Left lobe of liver (tissue), 2 donors: ENCODE measurements around the gene CACNA1C. TPM values are rescaled to one million over a fixed set of nuclear protein-coding genes. Genes with fewer than 3 reads are reported as not detected.
A peak's percentile ranks its signal among the peaks of the same experiment; 100 is the strongest.

Experiments used
- ATAC-seq: fragments of 200-7000 bp; cut with Tn5 transposase; one replicate; pipeline ENCODE4 v1.9.1; 2020; ENCODE audit warnings: mild to moderate bottlenecking, moderate library complexity
- DNase-seq: peaks from one replicate; pipeline ENCODE4 v3.0.0-alpha.2; 2020; ENCODE audit warnings: low spot score
- total RNA-seq: library from RNA; stranded (reverse); gene quantifications from one replicate; pipeline ENCODE4 v1.2.1, GENCODE V29; 2021
- donor health status: DM: no; HTN: no; CAD: no; lungs with moderate emphysema.
- donor health status: DM: no; HTN: yes; CAD: no.

The CACNA1C gene
- total RNA-seq, 1 donor from 2014 or later, result 0.83 TPM

DNA sequence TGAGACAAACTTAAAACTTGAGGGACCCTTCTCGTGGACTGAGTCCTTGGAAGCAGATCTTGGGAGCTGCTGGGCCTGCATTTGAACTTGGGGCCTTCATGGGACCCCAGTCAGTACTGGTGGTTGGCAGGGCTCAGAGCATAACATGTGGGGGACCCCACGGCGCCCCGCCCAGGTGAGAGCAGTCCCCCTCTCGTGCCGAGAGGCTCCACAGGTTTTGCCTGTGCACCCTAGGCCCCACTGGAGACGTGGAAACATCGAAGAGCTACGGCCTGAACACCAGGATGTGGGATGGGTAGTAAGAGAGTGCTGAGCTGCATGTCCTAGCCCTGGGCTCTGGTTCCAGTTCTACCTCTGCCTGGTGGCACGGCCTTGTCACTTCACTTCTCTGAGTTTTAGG, 84.1 kb downstream of the CACNA1C start:
- no peak for DNase-seq
- no peak for ATAC-seq

DNA sequence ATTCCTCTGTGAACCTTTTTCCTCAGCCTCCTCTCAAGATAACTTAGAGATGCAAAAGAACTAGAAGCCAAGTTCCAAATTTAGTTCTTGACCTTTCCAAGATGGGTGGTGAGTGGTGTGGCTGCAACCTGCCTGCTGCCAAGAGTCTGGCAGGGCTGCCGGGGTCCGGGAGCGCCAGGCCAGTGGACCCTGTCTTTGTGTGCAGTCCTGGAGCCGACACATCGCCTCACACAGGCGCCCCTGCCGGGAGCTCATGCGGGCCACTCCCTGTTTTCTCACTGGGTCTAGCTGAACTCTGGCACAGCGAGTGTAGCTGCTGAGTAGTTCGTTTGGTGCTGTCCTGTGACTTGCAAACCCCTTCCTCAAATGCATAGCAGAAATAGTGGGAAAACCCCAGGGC, 84.9 kb downstream of the CACNA1C start:
- DNase-seq, result no peak
- ATAC-seq, result no peak

DNA sequence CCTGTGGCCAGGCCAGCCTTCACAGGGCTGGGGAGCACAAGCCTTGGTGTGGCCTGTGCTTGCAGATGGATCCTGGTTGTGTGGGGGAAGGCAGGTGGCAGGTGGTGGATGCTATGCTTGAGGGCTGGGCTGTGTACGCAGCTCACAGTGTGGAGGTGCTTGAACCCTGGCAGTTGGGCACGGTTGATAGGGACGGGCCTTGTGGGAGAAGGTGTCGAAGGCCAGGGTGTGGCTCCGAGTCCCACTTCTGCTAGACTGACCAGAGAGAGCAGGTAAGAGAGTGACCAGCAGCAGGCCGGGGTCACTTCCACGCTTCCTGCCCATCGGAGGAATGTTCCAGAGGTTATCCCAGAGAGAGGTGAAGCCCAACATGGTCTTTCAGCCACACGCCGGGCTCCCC, 85.5 kb downstream of the CACNA1C start:
- DNase-seq, result no peak
- ATAC-seq, result no peak

DNA sequence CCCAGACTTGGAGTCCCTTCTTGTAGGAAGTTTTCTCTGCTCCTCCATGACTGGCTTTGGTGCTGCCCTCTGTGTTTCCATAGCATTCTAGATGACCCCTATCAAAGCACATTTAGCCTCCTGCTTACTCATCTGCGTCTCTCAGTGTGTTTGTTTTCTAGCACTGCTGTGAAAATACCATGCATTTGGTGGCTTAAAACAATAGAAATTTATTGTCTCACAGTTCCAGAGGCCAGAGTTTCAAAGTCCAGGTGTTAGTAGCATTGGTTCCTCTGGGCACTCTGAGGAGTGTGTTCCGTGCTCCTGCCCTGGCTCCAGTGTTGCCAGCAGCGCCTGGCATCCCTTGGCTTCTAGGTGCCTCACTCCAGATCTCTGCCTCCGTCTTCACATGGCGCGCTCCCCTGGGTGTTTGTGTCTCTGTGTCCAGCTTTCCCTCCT, 86.1 kb downstream of the CACNA1C start:
- DNase-seq (no peak), ATAC-seq (no peak)

DNA sequence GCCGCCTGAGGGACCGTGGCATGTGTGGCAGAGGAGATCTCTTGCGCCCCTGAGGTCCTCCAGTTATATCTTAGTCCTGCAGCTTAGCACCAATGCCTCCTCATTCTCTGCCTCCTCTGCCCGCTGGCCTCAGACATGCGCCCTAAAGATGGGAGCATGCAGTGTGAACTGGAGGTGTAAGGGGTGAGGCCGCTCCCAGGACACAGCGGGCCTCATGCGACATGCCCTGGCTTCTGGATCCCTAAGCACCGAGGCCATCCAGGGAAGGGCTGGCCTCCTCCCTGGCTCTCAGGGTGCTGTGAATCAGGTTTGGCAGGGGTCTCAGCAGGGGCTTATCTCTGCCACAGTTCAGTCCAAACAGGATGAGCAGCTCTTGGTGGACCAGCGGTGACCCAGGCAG, 86.9 kb downstream of the CACNA1C start:
- DNase-seq (no peak), ATAC-seq (no peak)

- DNase-seq (no peak), ATAC-seq (no peak)
These were observed 88.2 kb downstream of the CACNA1C start for GRCh38 chr12:2140858-2141519.

DNA sequence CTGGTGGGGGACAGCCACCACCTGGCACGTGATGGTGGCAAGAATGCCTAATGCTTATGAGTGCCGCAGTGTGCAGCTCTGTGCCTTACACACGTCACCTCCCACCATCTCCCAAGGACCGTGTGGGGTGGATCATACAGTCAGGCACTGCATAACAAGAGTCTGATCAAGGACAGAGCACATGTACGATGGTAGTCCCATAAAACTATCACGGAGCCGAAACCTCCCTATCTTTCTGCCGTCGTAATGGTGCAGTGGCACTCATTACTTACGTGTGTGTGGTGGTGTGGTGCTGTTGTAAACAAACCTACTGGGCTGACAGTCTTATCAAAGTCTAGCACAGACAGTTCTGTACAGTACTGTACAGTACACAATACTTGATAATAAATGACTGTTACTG, 89.3 kb downstream of the CACNA1C start:
- no peak for ATAC-seq
- no peak for DNase-seq

DNA sequence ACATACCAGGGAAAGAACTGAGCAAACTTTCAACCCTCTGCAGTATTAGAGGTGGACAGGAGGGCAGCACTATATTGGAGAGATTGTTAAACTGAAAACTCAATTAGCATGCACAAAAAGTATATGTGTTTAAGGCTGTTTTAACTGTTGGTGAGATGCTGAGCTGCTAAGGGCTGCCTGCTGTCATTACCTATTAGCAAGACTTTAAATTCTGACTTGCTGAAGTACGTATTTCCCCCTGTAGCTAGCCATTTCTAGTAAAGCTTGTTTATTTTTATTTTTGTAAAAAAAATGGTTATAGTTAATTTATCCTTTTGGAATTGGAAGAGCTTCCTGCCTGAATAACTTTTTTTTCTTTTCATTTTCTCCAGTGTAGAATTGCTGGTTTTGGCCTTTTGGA, 92.2 kb downstream of the CACNA1C start:
- ATAC-seq (no peak), DNase-seq (no peak)

DNA sequence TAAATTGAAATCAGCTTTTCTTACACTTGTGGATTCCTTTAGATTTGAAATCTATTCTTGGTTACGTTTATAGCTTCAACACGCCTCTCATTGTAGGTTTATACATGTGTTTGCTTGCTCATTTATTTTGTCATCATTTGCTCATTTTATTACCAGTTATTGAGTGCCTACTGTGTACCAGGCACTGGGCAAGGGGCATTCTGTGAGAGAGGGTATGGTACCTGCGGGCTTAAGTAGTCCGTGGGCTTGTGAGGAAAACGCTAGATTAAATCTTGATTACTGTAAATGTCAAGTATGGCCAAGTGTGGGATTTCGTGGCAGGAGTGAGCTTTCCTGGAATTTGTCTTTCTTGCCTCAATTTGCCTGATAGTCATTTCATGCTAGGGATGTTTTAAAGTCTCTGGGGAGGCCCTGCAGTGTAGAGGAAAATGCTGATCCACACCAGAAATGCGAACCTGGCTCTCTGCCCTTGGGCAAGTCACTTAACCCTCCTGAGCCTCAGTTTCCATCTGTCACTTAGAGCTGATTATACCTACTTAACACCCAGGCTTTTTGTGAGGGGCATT, 92.7 kb downstream of the CACNA1C start:
- DNase-seq (no peak), ATAC-seq (no peak)

GRCh38 chr12:2147335-2147734, 94.5 kb downstream of the CACNA1C start:
- DNase-seq, result no peak
- no peak for ATAC-seq

GRCh38 chr12:2149091-2149490, 96.3 kb downstream of the CACNA1C start:
- DNase-seq (no peak), ATAC-seq (no peak)

GRCh38 chr12:2150833-2151232, 98.0 kb downstream of the CACNA1C start:
- DNase-seq (no peak), ATAC-seq (no peak)

GRCh38 chr12:2151391-2151790, 98.6 kb downstream of the CACNA1C start:
- ATAC-seq, result no peak

DNA sequence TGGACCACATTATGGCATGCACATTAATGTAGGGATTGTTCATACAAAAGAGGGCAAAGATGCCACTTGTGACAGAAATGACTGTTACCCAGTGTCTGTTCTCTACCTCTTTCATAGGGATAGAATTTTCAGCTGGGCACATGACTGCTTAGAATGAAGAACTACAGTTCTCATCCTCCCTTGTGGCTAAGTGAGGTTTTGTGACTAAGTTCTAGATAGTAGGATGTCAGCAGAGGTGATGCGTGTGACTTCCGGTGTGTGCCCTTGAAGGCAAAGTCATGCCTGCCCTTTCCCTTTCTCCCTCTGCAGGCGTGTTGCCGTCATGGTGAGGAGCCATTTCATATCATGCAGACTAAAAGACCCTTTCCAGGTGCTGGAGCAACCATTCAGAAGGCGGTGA, 99.3 kb downstream of the CACNA1C start:
- DNase-seq (no peak), ATAC-seq (no peak)

More at GRCh38 chr12:2151391-2151790, 98.6 kb downstream of the CACNA1C start:
- DNase-seq, result no peak

- DNase-seq (no peak), ATAC-seq (no peak)
These were observed 101.3 kb downstream of the CACNA1C start for GRCh38 chr12:2154050-2154449.

DNA sequence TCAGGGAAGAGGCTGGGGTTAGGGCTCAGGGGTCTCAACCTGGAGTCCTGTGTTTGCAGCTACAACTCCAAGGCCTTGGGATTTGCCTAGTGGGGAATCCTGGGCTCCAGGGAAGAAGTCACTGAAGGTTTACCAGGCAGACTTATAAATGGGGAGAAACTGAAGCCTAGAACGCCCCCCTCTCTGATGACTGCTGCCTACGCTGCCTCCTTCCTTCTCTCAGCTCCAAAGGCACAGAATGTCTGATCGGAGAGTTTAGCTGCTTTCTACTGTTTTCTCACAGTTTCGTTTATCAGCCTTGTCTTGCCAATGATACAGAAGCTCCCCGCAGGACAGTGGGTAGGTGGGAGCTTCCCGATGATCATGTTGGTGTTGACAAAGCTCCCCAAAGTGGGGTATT, 101.7 kb downstream of the CACNA1C start:
- no peak for DNase-seq
- no peak for ATAC-seq

DNA sequence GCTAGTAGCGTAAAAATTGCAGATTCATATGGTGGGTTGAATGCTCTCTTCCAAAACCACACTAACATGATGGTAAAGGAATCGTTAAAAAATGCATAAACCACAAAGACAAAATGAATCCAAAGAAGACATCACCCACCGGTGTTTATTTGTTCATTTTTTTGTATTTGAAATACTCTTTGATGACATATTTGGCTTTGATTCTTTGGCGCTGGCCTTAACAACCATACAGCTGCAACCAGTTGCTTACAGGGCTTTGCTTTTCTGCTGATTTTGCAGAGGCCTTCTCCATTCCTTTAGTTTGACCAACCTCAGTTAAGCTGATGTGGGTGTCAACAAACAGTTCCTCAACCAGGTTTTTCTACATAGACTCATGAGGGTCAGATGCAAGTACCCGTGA, 103.5 kb downstream of the CACNA1C start:
- ATAC-seq (no peak), DNase-seq (no peak)

- ATAC-seq (no peak), DNase-seq (no peak)
These were observed 107.3 kb downstream of the CACNA1C start for GRCh38 chr12:2160043-2160442.

- no peak for ATAC-seq
- no peak for DNase-seq
These were observed 108.7 kb downstream of the CACNA1C start for GRCh38 chr12:2161473-2161872.

DNA sequence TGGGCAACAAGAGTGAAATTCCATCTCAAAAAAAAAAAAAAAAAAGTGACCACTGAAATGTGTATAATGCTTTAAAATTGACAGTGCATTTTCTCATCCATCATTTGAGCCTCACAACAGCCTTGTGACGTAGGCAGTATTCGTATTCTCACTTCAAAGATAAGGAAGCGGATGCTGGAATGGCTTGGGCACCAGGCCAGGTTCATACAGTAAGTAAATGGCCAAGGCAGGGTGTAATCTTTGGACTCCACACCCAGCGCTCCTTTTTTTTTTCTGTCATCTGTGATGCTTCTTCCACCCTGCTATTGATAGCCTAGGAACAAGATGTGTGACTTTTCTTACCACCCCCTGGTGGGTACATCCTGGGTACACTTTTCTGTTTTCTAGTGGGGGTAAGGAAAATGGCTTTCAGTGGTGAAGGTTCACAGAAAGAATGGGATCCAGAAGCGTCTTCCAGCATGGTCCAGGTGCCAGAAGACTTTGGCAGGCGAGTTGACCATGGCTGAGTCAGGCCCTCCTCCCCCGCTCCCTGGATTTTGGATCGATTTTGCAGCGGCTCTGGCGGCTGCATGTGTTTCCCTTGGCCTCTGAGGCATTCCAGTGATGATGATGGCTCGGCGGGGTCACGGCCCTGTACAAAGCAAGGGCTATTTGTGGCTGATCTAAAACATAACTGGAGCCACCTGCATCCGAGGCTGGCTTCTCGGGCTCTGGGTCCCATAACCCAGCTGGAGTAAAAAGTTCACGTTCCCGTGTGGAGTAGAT, 110.6 kb downstream of the CACNA1C start:
- DNase-seq (peak; percentile 67), ATAC-seq (peak; percentile 88)

DNA sequence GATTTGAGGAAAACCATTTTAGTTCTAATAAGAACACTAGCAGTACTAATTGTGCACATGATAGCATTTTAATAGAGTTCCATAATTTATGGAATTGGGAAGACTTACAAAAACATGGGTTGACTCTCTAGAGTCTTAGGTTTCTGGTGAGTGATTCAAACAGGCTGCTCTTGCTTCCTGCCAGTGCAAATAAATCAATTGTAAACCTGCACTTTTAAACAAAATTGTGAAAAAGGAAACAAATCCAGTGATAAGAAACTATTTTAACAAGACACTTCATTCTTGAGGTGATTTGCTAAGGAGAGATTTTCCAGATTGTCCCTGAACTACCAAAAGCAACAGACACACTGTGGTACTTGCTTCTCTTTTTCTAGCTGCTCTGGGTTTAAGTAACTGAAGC, 112.2 kb downstream of the CACNA1C start:
- no peak for DNase-seq

DNA sequence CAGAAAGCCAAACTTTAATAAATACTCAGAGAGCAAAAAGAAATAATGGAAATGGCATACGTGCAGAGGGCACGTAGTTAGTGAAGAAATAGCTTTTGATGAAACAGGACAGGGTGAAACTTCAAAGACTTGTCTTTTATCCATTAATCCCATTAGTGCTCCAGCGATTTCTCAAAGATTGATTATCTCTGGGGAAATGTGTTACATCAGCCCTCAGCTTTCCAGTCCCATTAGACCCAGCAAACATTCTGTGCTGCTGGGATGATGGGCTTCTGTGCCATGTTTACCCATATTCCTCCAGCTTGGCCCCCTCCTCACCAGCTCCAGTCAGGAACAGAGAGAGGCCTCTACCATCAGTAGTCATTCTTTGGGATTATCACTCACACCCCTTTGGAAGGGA, 113.1 kb downstream of the CACNA1C start:
- ATAC-seq, result no peak
- DNase-seq, result no peak

More for the DNA sequence above, 112.2 kb downstream of the CACNA1C start:
- no peak for ATAC-seq
